A549 (cell line): Measurements from ENCODE around the gene ACER1.

Source experiments
- BCL3 ChIP-seq: fragments of >200 bp; sonication (Bioruptor Twin); formaldehyde crosslinking; IDR thresholded peaks from 3 replicates; pipeline ENCODE4 v1.6.1; 2016
- BHLHE40 ChIP-seq: IDR thresholded peaks from 2 replicates; pipeline ENCODE4 v1.6.1; 2012; ENCODE audit warnings: low read depth, low read length, inconsistent platforms
- CHD2 ChIP-seq: fragments of 150-350 bp; IDR thresholded peaks from 2 replicates; pipeline ENCODE4 v1.6.1; 2014; ENCODE audit warnings: low read length; ENCODE audit not compliant: partially characterized antibody
- CTCF ChIP-seq: fragments of >200 bp; sonication (Bioruptor Twin); formaldehyde crosslinking; IDR thresholded peaks from 3 replicates; pipeline ENCODE4 v1.5.1; 2016
- EHMT2 ChIP-seq: fragments of 200-600 bp; sonication (generic); IDR thresholded peaks from 2 replicates; pipeline ENCODE4 v1.6.1; 2016; ENCODE audit warnings: antibody characterized with exemption, low read depth, mild to moderate bottlenecking, moderate library complexity
- HOXB13 ChIP-seq: fragments of 250-450 bp; sonication (Bioruptor Pico); IDR thresholded peaks from 2 replicates; pipeline ENCODE4 v1.5.0; 2020; ENCODE audit warnings: low read depth, mild to moderate bottlenecking, moderate library complexity
- KDM1A ChIP-seq: fragments of 200-600 bp; sonication (generic); IDR thresholded peaks from 2 replicates; pipeline ENCODE4 v1.6.1; 2016; ENCODE audit warnings: low read depth, mild to moderate bottlenecking
- MAZ ChIP-seq: fragments of 150-350 bp; IDR thresholded peaks from 2 replicates; pipeline ENCODE4 v1.6.1; 2014; ENCODE audit warnings: antibody characterized with exemption, low read depth, low read length, borderline replicate concordance
- POLR2A ChIP-seq: IDR thresholded peaks from 2 replicates; pipeline ENCODE4 v1.6.1; 2012; ENCODE audit warnings: mild to moderate bottlenecking, low read length
- RCOR1 ChIP-seq: fragments of 150-350 bp; IDR thresholded peaks from 2 replicates; pipeline ENCODE4 v1.6.1; 2014; ENCODE audit warnings: antibody characterized with exemption, low read length, low read depth
- RFX5 ChIP-seq: fragments of 450-650 bp; IDR thresholded peaks from 2 replicates; pipeline ENCODE4 v1.7.1; 2014; ENCODE audit warnings: antibody characterized with exemption, mild to moderate bottlenecking, moderate library complexity
- RNF2 ChIP-seq: fragments of 200-600 bp; sonication (generic); IDR thresholded peaks from 2 replicates; pipeline ENCODE4 v1.6.1; 2016; ENCODE audit warnings: low read depth, mild to moderate bottlenecking, antibody characterized with exemption, moderate library complexity, borderline replicate concordance
- USF2 ChIP-seq: fragments of 450-650 bp; IDR thresholded peaks from 2 replicates; pipeline ENCODE4 v1.6.1; 2014; ENCODE audit warnings: antibody characterized with exemption

- TF ChIP-seq HOXB13 (CRISPR knock-in tag) (no peak), RCOR1 (no peak), CTCF (no peak), USF2 (no peak), KDM1A (no peak), MAZ (no peak), RNF2 (no peak), EHMT2 (no peak), POLR2A (no peak), CHD2 (no peak), BHLHE40 (no peak), RFX5 (no peak), BCL3 (no peak)
Observed at GRCh38 chr19:6270822-6271221, 62.6 kb downstream of the ACER1 start.
